ENCODE data around the gene RNF38.
"Not testable (repeated sequence)": the region's sequence is repeated elsewhere in the genome, so short reads cannot be mapped to it uniquely, and the experiment has no call there.

The RNF38 gene

GRCh38 chr9:36399980-36400331 lies at the start of gene RNF38:
Gene RNF38, minus strand, starts transcription at chr9:36400269. Its CDS starts 161 bp downstream, at chr9:36400108.
- no peak for ATAC-seq

- ATAC-seq, result not testable (repeated sequence)
These were observed 48.5 kb upstream of the RNF38 start for GRCh38 chr9:36448555-36448954.

GRCh38 chr9:36448017-36448416 lies 47.9 kb upstream of the RNF38 start:
- no peak for ATAC-seq

- not testable (repeated sequence) for ATAC-seq
These were observed 46.6 kb upstream of the RNF38 start for GRCh38 chr9:36446678-36447077.

GRCh38 chr9:36445800-36446361 lies 45.8 kb upstream of the RNF38 start:
- ATAC-seq, result no peak

GRCh38 chr9:36444203-36444602 lies 44.1 kb upstream of the RNF38 start:
- ATAC-seq, result no peak

- no peak for ATAC-seq
These were observed 43.5 kb upstream of the RNF38 start for GRCh38 chr9:36443581-36443980.

GRCh38 chr9:36442710-36443109 lies 42.6 kb upstream of the RNF38 start:
- no peak for ATAC-seq

- ATAC-seq, result no peak
These were observed 41.9 kb upstream of the RNF38 start for GRCh38 chr9:36441966-36442365.

- ATAC-seq, result no peak
These were observed 38.6 kb upstream of the RNF38 start for GRCh38 chr9:36438536-36439236.

- no peak for ATAC-seq
These were observed 37.7 kb upstream of the RNF38 start for GRCh38 chr9:36437790-36438189.

- ATAC-seq, result no peak
These were observed 36.8 kb upstream of the RNF38 start for GRCh38 chr9:36436909-36437308.

- no peak for ATAC-seq
These were observed 33.3 kb upstream of the RNF38 start for GRCh38 chr9:36433386-36433785.

GRCh38 chr9:36431078-36431477 lies 31.0 kb upstream of the RNF38 start:
- ATAC-seq, result no peak

GRCh38 chr9:36426945-36427344 lies 26.9 kb upstream of the RNF38 start:
- no peak for ATAC-seq

GRCh38 chr9:36426348-36426747 lies 26.3 kb upstream of the RNF38 start:
- no peak for ATAC-seq

GRCh38 chr9:36424289-36425055 lies 24.4 kb upstream of the RNF38 start:
- ATAC-seq, result no peak

- no peak for ATAC-seq
These were observed 23.1 kb upstream of the RNF38 start for GRCh38 chr9:36423206-36423605.

GRCh38 chr9:36416890-36417289 lies 16.8 kb upstream of the RNF38 start:
- ATAC-seq, result no peak

GRCh38 chr9:36415822-36416525 lies 15.9 kb upstream of the RNF38 start:
- no peak for ATAC-seq

- not testable (repeated sequence) for ATAC-seq
These were observed 11.3 kb upstream of the RNF38 start for GRCh38 chr9:36411410-36411809.

- not testable (repeated sequence) for ATAC-seq
These were observed 9.0 kb upstream of the RNF38 start for GRCh38 chr9:36409076-36409475.

- peak; percentile 77 to 88 for ATAC-seq
These were observed 7.2 kb upstream of the RNF38 start for GRCh38 chr9:36407122-36407723.
